ENCODE data around the gene ADGRF4. TPM values are rescaled to one million over a fixed set of nuclear protein-coding genes. Genes with fewer than 3 reads are reported as not detected.
A peak's percentile ranks its signal among the peaks of the same experiment; 100 is the strongest.

Gene ADGRF4
- not detected for polyA plus RNA-seq (2013, experiment 1 of 2; ENCODE audit: insufficient read length)
- polyA plus RNA-seq (2013, experiment 2 of 2; ENCODE audit: insufficient read length), result not detected

GRCh38 chr6:47698342-47698787 lies at the start of gene ADGRF4:
ADGRF4 (plus strand) TSS chr6:47698580; CDS start chr6:47707246, 8,666 bp downstream.
- peak; percentile 3 for DNase-seq

GRCh38 chr6:47650553-47651432 lies 47.6 kb upstream of the ADGRF4 start:
- DNase-seq, result no peak

- peak; percentile 37 for DNase-seq
These were observed 46.9 kb upstream of the ADGRF4 start for GRCh38 chr6:47651505-47651944.

GRCh38 chr6:47653706-47654105 lies 44.7 kb upstream of the ADGRF4 start:
- DNase-seq, result no peak

- DNase-seq, result no peak
These were observed 44.1 kb upstream of the ADGRF4 start for GRCh38 chr6:47654255-47654654.

- peak; percentile 46 for DNase-seq
These were observed 42.4 kb upstream of the ADGRF4 start for GRCh38 chr6:47655719-47656595.

- DNase-seq, result no peak
These were observed 36.4 kb upstream of the ADGRF4 start for GRCh38 chr6:47661960-47662359.

GRCh38 chr6:47663462-47664216 lies 34.7 kb upstream of the ADGRF4 start:
- no peak for DNase-seq

GRCh38 chr6:47665112-47665511 lies 33.3 kb upstream of the ADGRF4 start:
- no peak for DNase-seq

- peak; percentile 63 for DNase-seq
These were observed 28.5 kb upstream of the ADGRF4 start for GRCh38 chr6:47669684-47670513.

GRCh38 chr6:47670851-47671250 lies 27.5 kb upstream of the ADGRF4 start:
- no peak for DNase-seq

- no peak for DNase-seq
These were observed 26.6 kb upstream of the ADGRF4 start for GRCh38 chr6:47671777-47672176.

GRCh38 chr6:47672816-47673215 lies 25.6 kb upstream of the ADGRF4 start:
- no peak for DNase-seq

GRCh38 chr6:47674673-47675072 lies 23.7 kb upstream of the ADGRF4 start:
- DNase-seq, result no peak

- no peak for DNase-seq
These were observed 20.8 kb upstream of the ADGRF4 start for GRCh38 chr6:47677381-47678100.

- DNase-seq, result no peak
These were observed 19.6 kb upstream of the ADGRF4 start for GRCh38 chr6:47678739-47679138.

GRCh38 chr6:47679322-47679906 lies 19.0 kb upstream of the ADGRF4 start:
- DNase-seq, result no peak

- no peak for DNase-seq
These were observed 18.3 kb upstream of the ADGRF4 start for GRCh38 chr6:47680051-47680450.

- no peak for DNase-seq
These were observed 17.7 kb upstream of the ADGRF4 start for GRCh38 chr6:47680724-47681123.
